ENCODE data around the gene SCMH1. TPM values are rescaled to one million over a fixed set of nuclear protein-coding genes. Genes with fewer than 3 reads are reported as not detected.
"Not testable (repeated sequence)": the region's sequence is repeated elsewhere in the genome, so short reads cannot be mapped to it uniquely, and the experiment has no call there.

SCMH1 gene
- total RNA-seq, 1 experiment from 2014 or later, result 28.0 TPM

DNA sequence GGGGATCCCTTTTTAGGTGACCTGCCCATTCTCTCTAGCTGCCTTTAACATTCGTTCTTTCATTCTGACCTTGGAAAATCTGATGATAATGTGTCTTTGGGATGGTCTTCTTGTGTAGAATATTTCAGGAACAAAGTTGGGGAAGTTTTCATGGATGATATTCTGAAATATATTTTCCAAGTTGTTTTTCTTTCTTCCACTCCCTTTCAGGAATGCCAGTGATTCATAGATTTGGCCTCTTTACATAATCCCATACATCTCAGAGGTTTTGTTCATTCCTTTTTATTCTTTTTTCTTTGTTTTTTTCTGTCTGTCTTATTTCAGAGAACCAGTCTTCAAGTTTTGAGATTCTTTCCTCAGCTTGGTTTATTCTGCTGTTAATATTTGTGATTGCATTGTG lies 13.9 kb upstream of the SCMH1 start:
- no peaks in the 10 kb centered on the region for H3K36me3 ChIP-seq (ENCODE audit: control insufficient read depth in 1 of 2, insufficient read depth in 2 of 2, low read length in 2 of 2)
- ChIA-PET CTCF (no interaction called here), POLR2A (no interaction called here), RAD21 (ENCODE audit: low non-redundant PET in 1 of 2, low total read pairs in 2 of 2, uncharacterized antibody in 2 of 2, unreplicated experiment in 2 of 2) (no interaction called here)
- BruUV-seq (replicated peaks), result no TSS peak
- DNase-seq (ENCODE audit: low read depth, low spot score), result no peak
- no peaks in the 10 kb centered on the region for H3K79me2 ChIP-seq (ENCODE audit: insufficient read depth, low read length)
- ATAC-seq, result no peak
- H3K9me2 ChIP-seq (ENCODE audit: insufficient read depth), result no peaks in the 10 kb centered on the region
- no peaks in the 10 kb centered on the region for H4K20me1 ChIP-seq (ENCODE audit: insufficient read depth)
- intact Hi-C loops (cut with micrococcal nuclease), result no loop called here
- H3K9ac ChIP-seq (ENCODE audit: low read length), result no peak overlapping the region
- H3K27me3 ChIP-seq (ENCODE audit: insufficient read depth, low read length), result no peaks in the 10 kb centered on the region
- no peak overlapping the region for H3K4me3 ChIP-seq (replicated peaks in 1 of 2; ENCODE audit: low read depth in 1 of 2, low read length in 2 of 2)
- H3K4me1 ChIP-seq (ENCODE audit: control insufficient read depth in 1 of 2, insufficient read depth in 2 of 2, low read length in 2 of 2), result no peaks in the 10 kb centered on the region
- H3K27ac ChIP-seq (ENCODE audit: low read depth, low read length), result no peak overlapping the region
- no peak overlapping the region for H3K4me2 ChIP-seq (ENCODE audit: low read length)
- H3K9me3 ChIP-seq (ENCODE audit: control insufficient read depth in 1 of 2, insufficient read depth in 1 of 2, low read depth in 1 of 2, low read length in 2 of 2), result no peaks in the 10 kb centered on the region; a peak in 1 of 4 replicates
- TF ChIP-seq RAD21 (IDR thresholded peaks at IDR 0.05; ENCODE audit: low read depth) (no peak), POLR2A (IDR thresholded peaks at IDR 0.05; ENCODE audit: borderline replicate concordance, extremely low read depth, insufficient read depth, insufficient read length) (no peak), JUND (IDR thresholded peaks at IDR 0.05) (no peak), ZNF274 (IDR thresholded peaks at IDR 0.05; ENCODE audit: low read depth, low read length) (no peak)
- TF ChIP-seq, protein P1, sequence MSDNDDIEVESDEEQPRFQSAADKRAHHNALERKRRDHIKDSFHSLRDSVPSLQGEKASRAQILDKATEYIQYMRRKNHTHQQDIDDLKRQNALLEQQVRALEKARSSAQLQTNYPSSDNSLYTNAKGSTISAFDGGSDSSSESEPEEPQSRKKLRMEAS (IDR thresholded peaks at IDR 0.05), result no peak
- TF ChIP-seq, protein P2, sequence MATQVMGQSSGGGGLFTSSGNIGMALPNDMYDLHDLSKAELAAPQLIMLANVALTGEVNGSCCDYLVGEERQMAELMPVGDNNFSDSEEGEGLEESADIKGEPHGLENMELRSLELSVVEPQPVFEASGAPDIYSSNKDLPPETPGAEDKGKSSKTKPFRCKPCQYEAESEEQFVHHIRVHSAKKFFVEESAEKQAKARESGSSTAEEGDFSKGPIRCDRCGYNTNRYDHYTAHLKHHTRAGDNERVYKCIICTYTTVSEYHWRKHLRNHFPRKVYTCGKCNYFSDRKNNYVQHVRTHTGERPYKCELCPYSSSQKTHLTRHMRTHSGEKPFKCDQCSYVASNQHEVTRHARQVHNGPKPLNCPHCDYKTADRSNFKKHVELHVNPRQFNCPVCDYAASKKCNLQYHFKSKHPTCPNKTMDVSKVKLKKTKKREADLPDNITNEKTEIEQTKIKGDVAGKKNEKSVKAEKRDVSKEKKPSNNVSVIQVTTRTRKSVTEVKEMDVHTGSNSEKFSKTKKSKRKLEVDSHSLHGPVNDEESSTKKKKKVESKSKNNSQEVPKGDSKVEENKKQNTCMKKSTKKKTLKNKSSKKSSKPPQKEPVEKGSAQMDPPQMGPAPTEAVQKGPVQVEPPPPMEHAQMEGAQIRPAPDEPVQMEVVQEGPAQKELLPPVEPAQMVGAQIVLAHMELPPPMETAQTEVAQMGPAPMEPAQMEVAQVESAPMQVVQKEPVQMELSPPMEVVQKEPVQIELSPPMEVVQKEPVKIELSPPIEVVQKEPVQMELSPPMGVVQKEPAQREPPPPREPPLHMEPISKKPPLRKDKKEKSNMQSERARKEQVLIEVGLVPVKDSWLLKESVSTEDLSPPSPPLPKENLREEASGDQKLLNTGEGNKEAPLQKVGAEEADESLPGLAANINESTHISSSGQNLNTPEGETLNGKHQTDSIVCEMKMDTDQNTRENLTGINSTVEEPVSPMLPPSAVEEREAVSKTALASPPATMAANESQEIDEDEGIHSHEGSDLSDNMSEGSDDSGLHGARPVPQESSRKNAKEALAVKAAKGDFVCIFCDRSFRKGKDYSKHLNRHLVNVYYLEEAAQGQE (IDR thresholded peaks at IDR 0.05; ENCODE audit: low read depth), result no peak
- H2AFZ ChIP-seq (ENCODE audit: low read depth, low read length, poor library complexity, severe bottlenecking), result no peak overlapping the region

DNA sequence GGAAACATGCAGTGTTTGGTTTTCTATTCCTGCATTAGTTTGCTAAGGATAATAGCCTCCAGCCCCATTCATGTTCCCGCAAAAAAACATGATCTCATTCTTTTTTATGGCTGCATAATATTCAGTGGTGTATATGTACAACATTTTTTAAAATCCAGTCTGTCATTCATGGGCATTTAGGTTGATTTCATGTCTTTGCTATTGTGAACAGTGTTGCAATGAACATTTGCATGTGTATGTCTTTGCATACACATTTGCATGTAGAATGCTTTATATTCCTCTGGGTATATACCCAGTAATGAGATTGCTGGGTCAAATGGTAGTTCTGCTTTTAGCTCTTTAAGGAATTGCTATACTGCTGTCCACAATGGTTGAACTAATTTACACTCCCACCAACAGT lies 9.0 kb upstream of the SCMH1 start:
- H4K20me1 ChIP-seq (ENCODE audit: insufficient read depth); H3K9me3 ChIP-seq (ENCODE audit: control insufficient read depth in 1 of 2, insufficient read depth in 1 of 2, low read depth in 1 of 2, low read length in 2 of 2); intact Hi-C loops (cut with micrococcal nuclease); H3K27ac ChIP-seq (ENCODE audit: low read depth, low read length); DNase-seq (ENCODE audit: low read depth, low spot score); H3K4me1 ChIP-seq (ENCODE audit: control insufficient read depth in 1 of 2, insufficient read depth in 2 of 2, low read length in 2 of 2); H3K36me3 ChIP-seq (ENCODE audit: control insufficient read depth in 1 of 2, insufficient read depth in 2 of 2, low read length in 2 of 2); BruUV-seq (replicated peaks); RAD21 ChIA-PET (ENCODE audit: low non-redundant PET in 1 of 2, low total read pairs in 2 of 2, uncharacterized antibody in 2 of 2, unreplicated experiment in 2 of 2); H3K27me3 ChIP-seq (ENCODE audit: insufficient read depth, low read length); H3K79me2 ChIP-seq (ENCODE audit: insufficient read depth, low read length); H3K9ac ChIP-seq (ENCODE audit: low read length); CTCF ChIA-PET; H3K9me2 ChIP-seq (ENCODE audit: insufficient read depth); ATAC-seq; H3K4me2 ChIP-seq (ENCODE audit: low read length); H2AFZ ChIP-seq (ENCODE audit: low read depth, low read length, poor library complexity, severe bottlenecking); H3K4me3 ChIP-seq (replicated peaks in 1 of 2; ENCODE audit: low read depth in 1 of 2, low read length in 2 of 2): not testable (repeated sequence)
- POLR2A ChIA-PET, result interaction anchor here (0.5 kb wide), 1 partner anchor 733 kb away, joined by 3 read pairs; no protein-coding TSS in a partner anchor
